Left cardiac atrium (tissue), 4 donors: ENCODE data around the gene CATSPERB. TPM values are rescaled to one million over a fixed set of nuclear protein-coding genes. Genes with fewer than 3 reads are reported as not detected.
"Not testable (repeated sequence)": the region's sequence is repeated elsewhere in the genome, so short reads cannot be mapped to it uniquely, and the experiment has no call there.

ENCODE experiments used
- ATAC-seq, 2 donors: fragments of 200-7000 bp; cut with Tn5 transposase; one replicate each; pipeline ENCODE4 v1.9.1; 2020; ENCODE audit warnings: mild to moderate bottlenecking in 2 of 2, moderate library complexity in 2 of 2
- DNase-seq: peaks from one replicate; pipeline ENCODE4 v3.0.0-alpha.2; 2020
- intact Hi-C, 2 donors: fragments of 100-400 bp; cut with DNase I; formaldehyde crosslinking; loops; one replicate each; pipeline versions ENCODE4 v1.14.1 to v1.15.1; 2022 to 2023
- long read RNA-seq: library from polyadenylated mRNA; unstranded; transcript quantifications from one replicate; pipeline ENCODE4 v2.0.0, GENCODE V29; 2021
- total RNA-seq, 2 donors: library from RNA; stranded (reverse); fragmentation: NEBNext Ultra II Directional; extraction: Animal tissue kit (Norgen Biotek cat#: 25700); gene quantifications; one replicate each; pipeline ENCODE4 v1.2.1, GENCODE V29; 2021
- donor health status: DM: no; HTN: yes; CAD: no.
- donor health status: DM: no; HTN: yes; CAD: no; lungs with severe emphysema.
- donor health status: DM: yes; HTN: yes; CAD: no.
- donor health status: Dilated cardiomyopathy.

CATSPERB gene
- total RNA-seq = 1 to 10 TPM; 1.8 to 2.3 TPM
- long read RNA-seq = 0 reads

- intact Hi-C loops = no loop called here
- no peak for ATAC-seq
- no peak for DNase-seq
Observed at GRCh38 chr14:91731986-91732385, at the start of gene CATSPERB. CATSPERB (minus strand) TSS chr14:91732086; CDS start chr14:91729479, 2,607 bp downstream.

- DNase-seq (no peak), ATAC-seq (no peak)
- intact Hi-C loops = no loop called here
Observed at GRCh38 chr14:91780452-91780851, 48.6 kb upstream of the CATSPERB start.

GRCh38 chr14:91778217-91778616, 46.3 kb upstream of the CATSPERB start:
- ATAC-seq (no peak), DNase-seq (no peak)
- intact Hi-C loops = no loop called here

GRCh38 chr14:91774140-91775096, 42.5 kb upstream of the CATSPERB start:
- intact Hi-C loops = no loop called here
- ATAC-seq (no peak), DNase-seq (no peak)

GRCh38 chr14:91770185-91770584, 38.3 kb upstream of the CATSPERB start:
- no peak for DNase-seq
- intact Hi-C loops = no loop called here
- no peak for ATAC-seq

GRCh38 chr14:91755570-91756295, 23.8 kb upstream of the CATSPERB start:
- intact Hi-C loops = no loop called here
- peak in 1 of 2 donors; percentile 47 for ATAC-seq
- DNase-seq = no peak

- no peak for ATAC-seq
- DNase-seq = no peak
- intact Hi-C loops = no loop called here
Observed at GRCh38 chr14:91754819-91755218, 22.9 kb upstream of the CATSPERB start.

GRCh38 chr14:91754185-91754584, 22.3 kb upstream of the CATSPERB start:
- intact Hi-C loops = no loop called here
- DNase-seq (no peak), ATAC-seq (peak; percentile 12 to 35)

- no peak for DNase-seq
- ATAC-seq = no peak
- intact Hi-C loops = no loop called here
Observed at GRCh38 chr14:91753501-91754128, 21.7 kb upstream of the CATSPERB start.

- DNase-seq (no peak), ATAC-seq (no peak)
- intact Hi-C loops = no loop called here
Observed at GRCh38 chr14:91752961-91753360, 21.1 kb upstream of the CATSPERB start.

GRCh38 chr14:91751719-91752118, 19.8 kb upstream of the CATSPERB start:
- ATAC-seq (no peak), DNase-seq (no peak)
- intact Hi-C loops = no loop called here

GRCh38 chr14:91750634-91751198, 18.8 kb upstream of the CATSPERB start:
- ATAC-seq (no peak), DNase-seq (no peak)
- intact Hi-C loops = no loop called here

- no peak for DNase-seq
- no peak for ATAC-seq
- intact Hi-C loops = no loop called here
Observed at GRCh38 chr14:91749868-91750267, 18.0 kb upstream of the CATSPERB start.

- DNase-seq (no peak), ATAC-seq (no peak)
- intact Hi-C loops = no loop called here
Observed at GRCh38 chr14:91748049-91748448, 16.2 kb upstream of the CATSPERB start.

GRCh38 chr14:91745344-91745743, 13.5 kb upstream of the CATSPERB start:
- ATAC-seq (no peak), DNase-seq (no peak)
- intact Hi-C loops = no loop called here

GRCh38 chr14:91744068-91744480, 12.2 kb upstream of the CATSPERB start:
- DNase-seq (no peak), ATAC-seq (no peak)
- intact Hi-C loops = no loop called here

GRCh38 chr14:91743305-91743653, 11.4 kb upstream of the CATSPERB start:
- no peak for DNase-seq
- ATAC-seq = no peak
- intact Hi-C loops = no loop called here

GRCh38 chr14:91742621-91743304, 10.9 kb upstream of the CATSPERB start:
- intact Hi-C loops = no loop called here
- no peak for DNase-seq
- no peak for ATAC-seq

GRCh38 chr14:91739867-91740266, 8.0 kb upstream of the CATSPERB start:
- DNase-seq, ATAC-seq, intact Hi-C loops: not testable (repeated sequence)
